OCI-LY1 (cell line): ENCODE measurements around the gene HDAC9.

Source experiments
- H2AFZ ChIP-seq: fragments of 200-600 bp; sonication (generic), shearing (Covaris generic); 2 replicates; pipeline ENCODE4 v1.6.0; 2014; ENCODE audit warnings: antibody characterized with exemption, mild to moderate bottlenecking, low read length
- H3F3A ChIP-seq: fragments of 200-600 bp; sonication (generic), shearing (Covaris generic); 2 replicates; pipeline ENCODE4 v1.6.0; 2014; ENCODE audit warnings: mild to moderate bottlenecking, antibody characterized with exemption, low read length, moderate library complexity; ENCODE audit not compliant: insufficient read depth
- H3K27ac ChIP-seq: fragments of 200-600 bp; sonication (generic); 2 replicates; pipeline ENCODE4 v1.5.1; 2014; ENCODE audit warnings: low read length, mixed run types, mild to moderate bottlenecking, low read depth; ENCODE audit not compliant: poor library complexity, severe bottlenecking
- H3K27me3 ChIP-seq: fragments of 200-600 bp; sonication (generic); 2 replicates; pipeline ENCODE4 v1.6.0; 2014; ENCODE audit warnings: antibody characterized with exemption, mild to moderate bottlenecking, low read length, moderate library complexity; ENCODE audit not compliant: insufficient read depth
- H3K36me3 ChIP-seq: fragments of 200-600 bp; sonication (generic); 2 replicates; pipeline ENCODE4 v1.6.1; 2014; ENCODE audit warnings: mild to moderate bottlenecking, antibody characterized with exemption, low read length, moderate library complexity, mixed read lengths; ENCODE audit not compliant: insufficient read depth
- H3K4me1 ChIP-seq: fragments of 200-600 bp; sonication (generic); 2 replicates; pipeline ENCODE4 v1.5.1; 2014; ENCODE audit warnings: mild to moderate bottlenecking, low read length, moderate library complexity; ENCODE audit not compliant: insufficient read depth, severe bottlenecking
- H3K4me2 ChIP-seq: fragments of 200-600 bp; sonication (generic), shearing (Covaris generic); 2 replicates; pipeline ENCODE4 v1.6.1; 2014; ENCODE audit warnings: low read length
- H3K4me3 ChIP-seq: fragments of 200-600 bp; sonication (generic); 2 replicates; pipeline ENCODE4 v1.5.1; 2014; ENCODE audit warnings: low read length, low read depth, mild to moderate bottlenecking, mixed read lengths; ENCODE audit not compliant: poor library complexity, severe bottlenecking
- H3K79me2 ChIP-seq: fragments of 200-600 bp; shearing (Covaris generic); 2 replicates; pipeline ENCODE4 v1.6.1; 2016; ENCODE audit warnings: mixed run types, low read length, mixed read lengths; ENCODE audit not compliant: insufficient read depth
- H3K9ac ChIP-seq: fragments of 200-600 bp; sonication (generic), shearing (Covaris generic); 2 replicates; pipeline ENCODE4 v1.6.1; 2014; ENCODE audit warnings: mild to moderate bottlenecking, low read length, mixed read lengths
- H3K9me2 ChIP-seq: fragments of 200-600 bp; sonication (generic), shearing (Covaris generic); 2 replicates; pipeline ENCODE4 v1.6.1; 2014; ENCODE audit warnings: low read depth, mild to moderate bottlenecking, low read length, mixed read lengths
- H3K9me3 ChIP-seq: fragments of 200-600 bp; shearing (Covaris generic); 2 replicates; pipeline ENCODE4 v1.6.1; 2014; ENCODE audit warnings: low read length, mixed read lengths
- H4K20me1 ChIP-seq: fragments of 200-600 bp; sonication (generic), shearing (Covaris generic); 2 replicates; pipeline ENCODE4 v1.6.0; 2016; ENCODE audit warnings: mild to moderate bottlenecking, low read length; ENCODE audit not compliant: insufficient read depth
- CTCF ChIP-seq: fragments of 200-600 bp; sonication (generic), shearing (Covaris generic); IDR thresholded peaks from 2 replicates; pipeline ENCODE4 v1.5.1; 2017; ENCODE audit warnings: mild to moderate bottlenecking, antibody characterized with exemption, low read length, moderate library complexity, mixed read lengths
- EZH2 ChIP-seq: fragments of 200-600 bp; sonication (generic), shearing (Covaris generic); IDR thresholded peaks from 2 replicates; pipeline ENCODE4 v1.8.0; 2017; ENCODE audit warnings: borderline replicate concordance, mixed run types, mild to moderate bottlenecking, antibody characterized with exemption, low read length, moderate library complexity, mixed read lengths

The HDAC9 gene

GRCh38 chr7:18694484-18694883 lies 198.9 kb downstream of the HDAC9 start:
- Histone ChIP-seq H3K27ac (no peak overlapping the region), H3K27me3 (no peaks in the 10 kb centered on the region), H3K4me1 (no peaks in the 10 kb centered on the region), H3K9ac (no peak overlapping the region), H3K9me2 (no peaks in the 10 kb centered on the region), H4K20me1 (no peaks in the 10 kb centered on the region), H3K4me2 (no peak overlapping the region), H3K36me3 (no peaks in the 10 kb centered on the region), H3K9me3 (no peaks in the 10 kb centered on the region), H3K4me3 (no peak overlapping the region), H3F3A (no peaks in the 10 kb centered on the region), H3K79me2 (no peaks in the 10 kb centered on the region), H2AFZ (no peak overlapping the region)
- TF ChIP-seq EZH2, result no peak
- no peak for TF ChIP-seq CTCF

- Histone ChIP-seq H3K27me3 (no peaks in the 10 kb centered on the region), H3K4me3 (no peak overlapping the region), H3K9ac (no peak overlapping the region), H3K9me3 (no peaks in the 10 kb centered on the region), H3K79me2 (no peaks in the 10 kb centered on the region), H3K4me2 (no peak overlapping the region), H3K36me3 (no peaks in the 10 kb centered on the region), H3K9me2 (no peaks in the 10 kb centered on the region), H2AFZ (no peak overlapping the region), H3K27ac (no peak overlapping the region), H4K20me1 (no peaks in the 10 kb centered on the region), H3K4me1 (no peaks in the 10 kb centered on the region), H3F3A (no peaks in the 10 kb centered on the region)
- TF ChIP-seq CTCF (no peak), EZH2 (no peak)
These were observed 199.4 kb downstream of the HDAC9 start for GRCh38 chr7:18694911-18695310.

GRCh38 chr7:18698258-18698734 lies 202.7 kb downstream of the HDAC9 start:
- H3K4me1 ChIP-seq, result no peaks in the 10 kb centered on the region
- no peaks in the 10 kb centered on the region for H3K79me2 ChIP-seq
- H3K9me2 ChIP-seq, result no peaks in the 10 kb centered on the region
- H4K20me1 ChIP-seq, result no peaks in the 10 kb centered on the region
- H3K27ac ChIP-seq, result no peak overlapping the region
- H3K4me2 ChIP-seq, result no peak overlapping the region
- no peaks in the 10 kb centered on the region for H3K36me3 ChIP-seq
- no peaks in the 10 kb centered on the region for H3K27me3 ChIP-seq
- H2AFZ ChIP-seq, result no peak overlapping the region
- no peak overlapping the region for H3K4me3 ChIP-seq
- H3K9me3 ChIP-seq, result no peaks in the 10 kb centered on the region
- no peaks in the 10 kb centered on the region for H3F3A ChIP-seq
- TF ChIP-seq CTCF, result no peak
- no peak for TF ChIP-seq EZH2
- no peak overlapping the region for H3K9ac ChIP-seq
